K562 (cell line): ENCODE results near the gene MED31. TPM values are rescaled to one million over a fixed set of nuclear protein-coding genes. Genes with fewer than 3 reads are reported as not detected.

Source experiments
- ATAC-seq: fragments of 200-7000 bp; cut with Tn5 transposase; 3 replicates; pipeline ENCODE4 v1.9.1; 2020; ENCODE audit warnings: moderate library complexity
- BruUV-seq: library from RNA; stranded (reverse); fragments of 400-500 nt; replicated peaks from 2 replicates; lab custom pipeline; 2021; lab: Mats Ljungman, UMichigan
- CTCF ChIA-PET: fragments of 300-600 bp; formaldehyde crosslinking; extraction: SDS; loops from one replicate; lab custom pipeline; 2021; ENCODE audit warnings: low intra/inter-chr PET ratio; lab: Yijun Ruan, JAX
- POLR2A ChIA-PET: fragments of 300-600, 350-650 bp; sonication (Branson Sonifier 250); formaldehyde crosslinking; extraction: SDS; loops from one replicate; lab custom pipeline; 2021; ENCODE audit warnings: antibody characterized with exemption, inconsistent platforms; lab: Yijun Ruan, JAX
- DNase-seq, 4 experiments: peaks; one replicate each; pipeline versions ENCODE4 v3.0.0 to v3.0.0-alpha.2; 2011 to 2018; ENCODE audit warnings: low spot score in 3 of 4, mixed read lengths in 3 of 4; ENCODE audit errors: extremely low read depth in 1 of 4
- FAIRE-seq: peaks from 2 replicates; lab custom pipeline; 2011; peaks lifted over from hg19 to GRCh38; lab: Jason Lieb, UNC
- H2AFZ ChIP-seq: 2 replicates; pipeline ENCODE4 v1.6.0; 2011; ENCODE audit warnings: low read depth, low read length, control low read depth, inconsistent platforms
- H3K27ac ChIP-seq: fragments of 200-600 bp; 3 replicates; pipeline ENCODE4 v1.8.0; 2011; ENCODE audit warnings: low read depth, mild to moderate bottlenecking, control low read depth, inconsistent platforms, low read length, moderate library complexity, mixed read lengths; ENCODE audit errors: extremely low read depth
- H3K27me3 ChIP-seq, 2 experiments: fragments of 300-600 bp in 1 of 2; 2 replicates in 1 of 2; 3 replicates in 1 of 2; pipeline versions ENCODE4 v1.6.0 to v1.8.0; 2011; ENCODE audit warnings: inconsistent platforms in 2 of 2, low read length in 2 of 2, mild to moderate bottlenecking in 1 of 2, mixed read lengths in 1 of 2, moderate library complexity in 1 of 2; ENCODE audit not compliant: control insufficient read depth in 2 of 2, insufficient read depth in 2 of 2
- H3K36me3 ChIP-seq: fragments of 300-600 bp; 3 replicates; pipeline ENCODE4 v1.8.0; 2011; ENCODE audit warnings: mild to moderate bottlenecking, low read length, inconsistent platforms; ENCODE audit not compliant: control insufficient read depth, insufficient read depth
- H3K4me1 ChIP-seq, 2 experiments: fragments of 200-600 bp in 1 of 2; replicated peaks in 1 of 2; 2 replicates in 1 of 2; 3 replicates in 1 of 2; pipeline versions ENCODE4 v1.5.1 to v1.8.0; 2011; ENCODE audit warnings: inconsistent platforms in 2 of 2, low read length in 2 of 2, mild to moderate bottlenecking in 1 of 2, mixed read lengths in 1 of 2, moderate library complexity in 1 of 2; ENCODE audit not compliant: control insufficient read depth in 2 of 2, insufficient read depth in 2 of 2
- H3K4me2 ChIP-seq: 2 replicates; pipeline ENCODE4 v1.6.1; 2011; ENCODE audit warnings: low read length, control low read depth, inconsistent platforms, mixed read lengths; ENCODE audit not compliant: insufficient read depth
- H3K4me3 ChIP-seq: fragments of 200-600 bp; sonication (generic), shearing (Covaris generic); 2 replicates; pipeline ENCODE4 v1.5.1; 2016; ENCODE audit warnings: control low read depth, inconsistent platforms
- H3K79me2 ChIP-seq: fragments of 200-600 bp; 3 replicates; pipeline ENCODE4 v1.8.0; 2011; ENCODE audit warnings: low read length, inconsistent platforms; ENCODE audit not compliant: control insufficient read depth, insufficient read depth
- H3K9ac ChIP-seq, 2 experiments: 2 replicates each; pipeline versions ENCODE4 v1.6.0 to v1.6.1; 2011; ENCODE audit warnings: low read depth in 2 of 2, low read length in 2 of 2, control low read depth in 1 of 2, inconsistent platforms in 1 of 2, mild to moderate bottlenecking in 1 of 2, mixed read lengths in 1 of 2; ENCODE audit not compliant: insufficient read depth in 1 of 2
- H3K9me1 ChIP-seq: one replicate; pipeline ENCODE4 v1.6.0; 2011; ENCODE audit warnings: inconsistent platforms, mild to moderate bottlenecking, low read length, moderate library complexity; ENCODE audit not compliant: control insufficient read depth, insufficient read depth
- H3K9me3 ChIP-seq: replicated peaks from 2 replicates; pipeline ENCODE4 v1.5.1; 2011; ENCODE audit warnings: low read depth, low read length, inconsistent platforms; ENCODE audit not compliant: control insufficient read depth, insufficient read depth
- H4K20me1 ChIP-seq: replicated peaks from 2 replicates; pipeline ENCODE4 v1.6.1; 2011; ENCODE audit warnings: low read length, inconsistent platforms, mixed read lengths; ENCODE audit not compliant: control insufficient read depth, insufficient read depth
- CBX3 ChIP-seq, 2 experiments: IDR thresholded peaks; 1 replicate in 1 of 2; 2 replicates in 1 of 2; pipeline ENCODE4 v1.6.1; 2012; ENCODE audit warnings: inconsistent platforms in 2 of 2, low read length in 2 of 2, borderline replicate concordance in 1 of 2, control low read depth in 1 of 2
- CC2D1A ChIP-seq: fragments of 450-650 bp; IDR thresholded peaks from 2 replicates; pipeline ENCODE4 v1.6.1; 2017; ENCODE audit warnings: mild to moderate bottlenecking
- CREB1 ChIP-seq, 2 experiments: sonication (generic) in 1 of 2; formaldehyde crosslinking in 1 of 2; IDR thresholded peaks; 2 replicates each; pipeline versions ENCODE4 v1.6.1 to v1.8.0; 2012 to 2022; ENCODE audit warnings: inconsistent platforms in 1 of 2, mild to moderate bottlenecking in 1 of 2, missing genetic modification reagents in 1 of 2, moderate library complexity in 1 of 2
- DACH1 ChIP-seq: fragments of 450-650 bp; IDR thresholded peaks from 2 replicates; pipeline ENCODE4 v1.6.1; 2018; ENCODE audit not compliant: partially characterized antibody
- ERF ChIP-seq: fragments of 450-650 bp; formaldehyde crosslinking; IDR thresholded peaks from 2 replicates; pipeline ENCODE4 v1.4.0; 2020; ENCODE audit warnings: mild to moderate bottlenecking, mixed read lengths
- ETV1 ChIP-seq: fragments of 450-650 bp; conservative IDR thresholded peaks from 2 replicates; pipeline ENCODE4 v1.6.1; 2016; ENCODE audit warnings: missing genetic modification characterization, control low read depth, low read depth, missing compliant biosample characterization
- EWSR1 ChIP-seq: fragments of 450-650 bp; IDR thresholded peaks from 2 replicates; pipeline ENCODE4 v1.6.1; 2018; ENCODE audit warnings: borderline replicate concordance, mild to moderate bottlenecking, low read depth, moderate library complexity; ENCODE audit not compliant: partially characterized antibody
- GATAD2A ChIP-seq: fragments of 450-650 bp; IDR thresholded peaks from 2 replicates; pipeline ENCODE4 v1.6.1; 2017
- NR2C1 ChIP-seq, 2 experiments: fragments of 450-650 bp; IDR thresholded peaks; 2 replicates each; pipeline ENCODE4 v1.6.1; 2017; ENCODE audit warnings: mild to moderate bottlenecking in 2 of 2, antibody characterized with exemption in 1 of 2, inconsistent platforms in 1 of 2, missing compliant biosample characterization in 1 of 2, missing genetic modification characterization in 1 of 2
- PHF8 ChIP-seq: fragments of 200-600 bp; sonication (generic); IDR thresholded peaks from 2 replicates; pipeline ENCODE4 v1.6.1; 2012; ENCODE audit warnings: mixed run types, mild to moderate bottlenecking, inconsistent platforms, low read length, moderate library complexity, borderline replicate concordance
- RHOXF2B ChIP-seq: fragments of 250-450 bp; sonication (Bioruptor Pico); conservative IDR thresholded peaks from 2 replicates; pipeline ENCODE4 v1.5.1; 2021
- SNIP1 ChIP-seq: fragments of 450-650 bp; IDR thresholded peaks from 2 replicates; pipeline ENCODE4 v1.7.1; 2017; ENCODE audit warnings: low read depth, mild to moderate bottlenecking
- SNRNP70 ChIP-seq: fragments of 200-400 bp; formaldehyde crosslinking; optimal IDR thresholded peaks from 2 replicates; pipeline ENCODE3; 2017; ENCODE audit warnings: low read depth, low read length
- TAF7 ChIP-seq: fragments of 450-650 bp; IDR thresholded peaks from 2 replicates; pipeline ENCODE4 v1.6.1; 2016; ENCODE audit warnings: missing genetic modification characterization, missing compliant biosample characterization
- ZBED1 ChIP-seq: IDR thresholded peaks from 2 replicates; pipeline ENCODE4 v1.6.1; 2014
- ZFP36 ChIP-seq: fragments of 150-350 bp; IDR thresholded peaks from 2 replicates; pipeline ENCODE4 v1.6.1; 2018; ENCODE audit warnings: low read length, low read depth; ENCODE audit not compliant: partially characterized antibody
- ZFX ChIP-seq: sonication (generic); formaldehyde crosslinking; IDR thresholded peaks from 2 replicates; pipeline ENCODE4 v1.8.0; 2022; ENCODE audit warnings: mild to moderate bottlenecking, missing genetic modification reagents, moderate library complexity
- ZNF830 ChIP-seq: fragments of 250-450 bp; sonication (Bioruptor Pico); IDR thresholded peaks from 2 replicates; pipeline ENCODE4 v1.5.0; 2021; ENCODE audit warnings: mild to moderate bottlenecking
- WGBS: fragments of 100-300 bp; shearing (Covaris generic); methylation state at CpG from one replicate; pipeline ENCODE4 v1.1.6; 2016; ENCODE audit warnings: low coverage, mixed read lengths; ENCODE audit not compliant: insufficient coverage; ENCODE audit errors: missing lambda C conversion rate; 5-methylcytosine and 5-hydroxymethylcytosine counted together
- in situ Hi-C: fragments of 300-500 bp; cut with MboI; formaldehyde crosslinking; loops from 4 replicates; pipeline ENCODE4 v1.15.0; 2018; ENCODE audit warnings: inconsistent platforms, mixed read lengths
- intact Hi-C: fragments of 100-400 bp; cut with micrococcal nuclease; formaldehyde crosslinking; loops from 2 replicates; pipeline ENCODE4 v1.14.2; 2022
- polyA plus RNA-seq, 8 experiments: library from polyadenylated mRNA; depleted of rRNA in 4 of 8; stranded (reverse) in 5 of 8; unstranded in 3 of 8; fragments of >200 nt; fragmentation: Nextera tagmentation in 2 of 8; fragmentation: Illumina TruSeq in 1 of 8; extraction: Ambion mirVana in 2 of 8; extraction: Trizol in 1 of 8; gene quantifications; 2 replicates each; pipeline versions ENCODE4 v1.2.1 to v1.2.3, GENCODE V29; 2011 to 2014; ENCODE audit warnings: inconsistent platforms in 1 of 8, missing spikeins in 1 of 8
- total RNA-seq, 7 experiments: library from RNA; depleted of rRNA in 6 of 7; stranded (reverse); fragments of >200 nt in 6 of 7; fragmentation: Illumina TruSeq in 2 of 7; extraction: Trizol in 2 of 7; gene quantifications; 2 replicates each; pipeline versions ENCODE4 v1.2.1 to v1.2.3, GENCODE V29; 2011 to 2021; ENCODE audit warnings: low replicate concordance in 1 of 7
- TF ChIP-seq, protein P1 (sequence below): fragments of 200-800 bp; sonication (Bioruptor generic); IDR thresholded peaks from 2 replicates; pipeline ENCODE4 v1.6.1; 2017; ENCODE audit warnings: missing genetic modification characterization, missing compliant biosample characterization

Gene MED31
- total and polyA plus RNA-seq, 9 of the 15 experiments (the other 6 are each of a cell fraction or from before 2014, with no cell fraction given) = 6.4 to 39.9 (median 14.6) TPM

DNA sequence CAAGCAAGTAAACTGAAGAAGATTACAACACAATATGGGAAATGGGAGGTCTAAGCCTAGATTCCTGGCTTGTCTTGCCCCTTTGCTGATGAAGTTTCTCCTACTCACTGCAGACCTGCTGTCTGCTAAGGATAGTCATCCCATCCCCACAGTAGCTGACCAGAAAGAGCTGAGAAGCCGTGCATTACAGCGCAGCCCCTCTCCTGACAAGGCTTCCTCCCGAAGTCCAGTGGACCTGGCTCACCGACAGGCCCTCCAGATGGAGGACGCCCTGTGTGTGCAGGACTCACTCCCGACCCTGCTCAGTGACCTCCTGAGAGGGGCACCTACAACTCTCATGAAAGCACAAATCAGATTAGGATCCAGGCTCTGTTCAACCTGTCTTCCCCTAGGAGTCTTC is 46.3 kb downstream of the MED31 start:
- FAIRE-seq = no peak
- BruUV-seq = no TSS peak
- peaks cover 53% of the 10 kb centered on the region; the same call in 1 of the 3 replicates for H3K36me3 ChIP-seq

DNA sequence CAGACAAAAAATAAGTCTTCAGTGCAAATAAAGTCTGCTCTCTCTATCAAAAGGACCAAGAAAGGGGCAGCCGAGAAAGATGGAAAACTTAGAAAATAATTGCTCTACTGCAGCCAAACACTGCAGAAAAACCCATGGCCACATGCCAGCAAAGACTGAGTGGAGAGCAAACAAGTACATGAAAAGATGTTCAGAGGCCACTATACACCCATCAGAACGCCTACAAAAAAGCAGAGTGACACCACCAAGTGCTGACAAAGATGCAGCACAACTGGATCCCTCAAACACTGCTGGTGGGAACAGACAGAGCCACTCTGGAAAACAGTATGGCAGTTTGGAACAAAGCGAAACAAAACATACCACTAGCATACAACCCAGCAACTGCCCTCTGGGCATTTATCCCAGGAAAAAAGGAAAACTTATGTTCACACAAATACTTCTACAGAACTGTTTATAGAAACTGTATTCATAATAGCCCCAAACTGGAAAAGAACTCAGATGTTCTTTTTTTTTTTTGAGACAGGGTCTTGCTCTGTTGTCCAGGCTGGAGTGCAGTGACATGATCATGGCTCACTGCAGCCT is 47.6 kb downstream of the MED31 start:
- Histone ChIP-seq H3K27me3 (no peaks in the 10 kb centered on the region), H3K79me2 (no peaks in the 10 kb centered on the region), H3K4me1 (peaks cover 0 to 12% of the 10 kb centered on the region in 2 experiments; a peak in 2 of 5 replicates), H3K36me3 (peaks cover 51% of the 10 kb centered on the region; the same call in 1 of the 3 replicates), H3K27ac (no peak overlapping the region), H3K4me3 (no peak overlapping the region), H3K9ac (no peak overlapping the region), H3K9me3 (no peaks in the 10 kb centered on the region), H3K4me2 (no peak overlapping the region), H2AFZ (no peak overlapping the region), H3K9me1 (no peaks in the 10 kb centered on the region), H4K20me1 (no peaks in the 10 kb centered on the region)
- DNase-seq (no peak), ATAC-seq (no peak), FAIRE-seq (no peak)
- intact Hi-C loops = no loop called here
- ChIA-PET CTCF (no interaction called here), POLR2A (no interaction called here)
- in situ Hi-C loops = no loop called here
- TF ChIP-seq PHF8 (no peak), GATAD2A (no peak), SNRNP70 (no peak), EWSR1 (no peak), CREB1 (IDR thresholded peaks at IDR 0.05) (no peak), CREB1 (CRISPR knock-in tag; IDR thresholded peaks at IDR 0.05) (no peak), ZFP36 (no peak), ZFX (CRISPR knock-in tag) (no peak), TAF7 (tag) (no peak), DACH1 (no peak), ETV1 (tag) (no peak), RHOXF2B (CRISPR knock-in tag) (no peak), SNIP1 (no peak)
- TF ChIP-seq, protein P1, sequence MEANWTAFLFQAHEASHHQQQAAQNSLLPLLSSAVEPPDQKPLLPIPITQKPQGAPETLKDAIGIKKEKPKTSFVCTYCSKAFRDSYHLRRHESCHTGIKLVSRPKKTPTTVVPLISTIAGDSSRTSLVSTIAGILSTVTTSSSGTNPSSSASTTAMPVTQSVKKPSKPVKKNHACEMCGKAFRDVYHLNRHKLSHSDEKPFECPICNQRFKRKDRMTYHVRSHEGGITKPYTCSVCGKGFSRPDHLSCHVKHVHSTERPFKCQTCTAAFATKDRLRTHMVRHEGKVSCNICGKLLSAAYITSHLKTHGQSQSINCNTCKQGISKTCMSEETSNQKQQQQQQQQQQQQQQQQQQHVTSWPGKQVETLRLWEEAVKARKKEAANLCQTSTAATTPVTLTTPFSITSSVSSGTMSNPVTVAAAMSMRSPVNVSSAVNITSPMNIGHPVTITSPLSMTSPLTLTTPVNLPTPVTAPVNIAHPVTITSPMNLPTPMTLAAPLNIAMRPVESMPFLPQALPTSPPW (CRISPR knock-in tag) = no peak
- BruUV-seq = no TSS peak
- 85% methylated on average over 3 of the region's 3 CpGs for WGBS

More for the DNA sequence above, 46.3 kb downstream of the MED31 start:
- Histone ChIP-seq H3K9me1 (no peaks in the 10 kb centered on the region), H3K27me3 (no peaks in the 10 kb centered on the region), H3K4me1 (no peaks in the 10 kb centered on the region; a peak in 1 of 5 replicates), H3K27ac (no peak overlapping the region), H3K79me2 (no peaks in the 10 kb centered on the region), H3K4me3 (no peak overlapping the region), H3K9me3 (no peaks in the 10 kb centered on the region), H2AFZ (no peak overlapping the region), H3K4me2 (no peak overlapping the region), H4K20me1 (no peaks in the 10 kb centered on the region), H3K9ac (no peak overlapping the region; a peak in 1 of 4 replicates)
- intact Hi-C loops (no loop called here), in situ Hi-C loops (no loop called here)
- DNase-seq = no peak
- TF ChIP-seq ZBED1 (no peak), CBX3 (IDR thresholded peaks at IDR 0.05; ENCODE audit: borderline replicate concordance in 1 of 2, low read length in 2 of 2) (no peak), NR2C1 (IDR thresholded peaks at IDR 0.05) (no peak), NR2C1 (tag; IDR thresholded peaks at IDR 0.05) (no peak), ERF (CRISPR knock-in tag) (no peak), CC2D1A (no peak), ZNF830 (no peak)
- POLR2A ChIA-PET = no interaction called here
- ATAC-seq = no peak
- CTCF ChIA-PET = no interaction called here
- 91% methylated on average over 6 of the region's 6 CpGs for WGBS
